ENCODE results near the gene DTL.

The DTL gene

DNA sequence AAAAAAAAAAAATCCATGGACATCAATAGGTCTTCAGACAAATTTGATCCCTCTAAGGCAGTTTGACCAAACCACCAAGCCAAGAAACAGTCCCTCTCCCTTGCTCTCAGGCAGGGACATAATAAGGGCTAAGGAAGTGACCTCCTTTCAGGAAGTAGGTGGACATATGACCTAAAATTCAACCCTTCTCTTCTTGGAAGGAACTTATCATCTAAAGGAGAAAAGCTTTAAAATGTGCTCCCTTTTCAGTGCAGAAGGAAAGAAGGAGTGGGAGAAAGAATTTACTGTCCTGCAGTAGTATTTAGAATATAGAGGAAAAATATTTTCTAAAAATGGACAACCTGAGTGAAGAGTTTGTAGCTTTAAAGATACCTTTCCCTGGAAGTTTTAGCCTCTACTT is 118.1 kb downstream of the DTL start:
- TF ChIP-seq, protein P1, sequence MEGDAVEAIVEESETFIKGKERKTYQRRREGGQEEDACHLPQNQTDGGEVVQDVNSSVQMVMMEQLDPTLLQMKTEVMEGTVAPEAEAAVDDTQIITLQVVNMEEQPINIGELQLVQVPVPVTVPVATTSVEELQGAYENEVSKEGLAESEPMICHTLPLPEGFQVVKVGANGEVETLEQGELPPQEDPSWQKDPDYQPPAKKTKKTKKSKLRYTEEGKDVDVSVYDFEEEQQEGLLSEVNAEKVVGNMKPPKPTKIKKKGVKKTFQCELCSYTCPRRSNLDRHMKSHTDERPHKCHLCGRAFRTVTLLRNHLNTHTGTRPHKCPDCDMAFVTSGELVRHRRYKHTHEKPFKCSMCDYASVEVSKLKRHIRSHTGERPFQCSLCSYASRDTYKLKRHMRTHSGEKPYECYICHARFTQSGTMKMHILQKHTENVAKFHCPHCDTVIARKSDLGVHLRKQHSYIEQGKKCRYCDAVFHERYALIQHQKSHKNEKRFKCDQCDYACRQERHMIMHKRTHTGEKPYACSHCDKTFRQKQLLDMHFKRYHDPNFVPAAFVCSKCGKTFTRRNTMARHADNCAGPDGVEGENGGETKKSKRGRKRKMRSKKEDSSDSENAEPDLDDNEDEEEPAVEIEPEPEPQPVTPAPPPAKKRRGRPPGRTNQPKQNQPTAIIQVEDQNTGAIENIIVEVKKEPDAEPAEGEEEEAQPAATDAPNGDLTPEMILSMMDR (conservative IDR thresholded peaks at IDR 0.05; ENCODE audit: control insufficient read depth, insufficient read depth, low read depth, low read length) = no peak
- no peak for DNase-seq (ENCODE audit: low read depth)

More for the DNA sequence above, 118.1 kb downstream of the DTL start:
- H3K4me3 ChIP-seq (ENCODE audit: control insufficient read depth, low read depth, low read length) = no peak overlapping the region
